Measurements from ENCODE around the gene ETS1. TPM values are rescaled to one million over a fixed set of nuclear protein-coding genes. Genes with fewer than 3 reads are reported as not detected.

Gene ETS1
- total RNA-seq, 1 donor from 2014 or later, result 121 TPM

DNA sequence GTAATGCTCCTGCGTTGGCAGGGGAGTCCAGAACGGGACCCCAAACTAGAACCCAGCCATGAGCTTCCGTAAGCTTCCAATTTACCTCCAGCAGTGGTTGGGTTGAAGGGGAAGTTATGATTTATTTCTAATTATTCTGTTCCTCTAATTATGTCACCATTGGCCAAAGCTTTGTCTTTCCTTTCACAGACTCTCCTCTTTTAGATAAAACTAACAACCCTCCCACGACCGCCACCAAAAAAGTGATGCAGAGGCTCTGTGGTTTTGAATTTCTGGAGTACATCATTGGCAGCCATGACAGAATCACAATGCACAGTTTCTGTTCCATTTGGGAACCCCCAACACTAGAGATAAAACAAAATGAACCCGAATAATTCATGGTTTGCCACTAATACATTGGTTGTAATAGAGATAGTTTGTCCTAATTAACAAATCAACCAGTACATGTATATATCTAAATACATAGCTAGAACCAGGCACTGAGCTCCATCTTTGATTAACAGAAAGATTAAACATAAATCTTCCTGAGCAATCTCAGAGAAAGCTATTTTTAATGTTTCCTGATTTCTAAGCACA is 64.3 kb downstream of the ETS1 start:
- peaks cover 30% of the 10 kb centered on the region for H3K4me1 ChIP-seq
- no peak for ATAC-seq
- peak overlapping the region; percentile 94 for H3K27ac ChIP-seq

DNA sequence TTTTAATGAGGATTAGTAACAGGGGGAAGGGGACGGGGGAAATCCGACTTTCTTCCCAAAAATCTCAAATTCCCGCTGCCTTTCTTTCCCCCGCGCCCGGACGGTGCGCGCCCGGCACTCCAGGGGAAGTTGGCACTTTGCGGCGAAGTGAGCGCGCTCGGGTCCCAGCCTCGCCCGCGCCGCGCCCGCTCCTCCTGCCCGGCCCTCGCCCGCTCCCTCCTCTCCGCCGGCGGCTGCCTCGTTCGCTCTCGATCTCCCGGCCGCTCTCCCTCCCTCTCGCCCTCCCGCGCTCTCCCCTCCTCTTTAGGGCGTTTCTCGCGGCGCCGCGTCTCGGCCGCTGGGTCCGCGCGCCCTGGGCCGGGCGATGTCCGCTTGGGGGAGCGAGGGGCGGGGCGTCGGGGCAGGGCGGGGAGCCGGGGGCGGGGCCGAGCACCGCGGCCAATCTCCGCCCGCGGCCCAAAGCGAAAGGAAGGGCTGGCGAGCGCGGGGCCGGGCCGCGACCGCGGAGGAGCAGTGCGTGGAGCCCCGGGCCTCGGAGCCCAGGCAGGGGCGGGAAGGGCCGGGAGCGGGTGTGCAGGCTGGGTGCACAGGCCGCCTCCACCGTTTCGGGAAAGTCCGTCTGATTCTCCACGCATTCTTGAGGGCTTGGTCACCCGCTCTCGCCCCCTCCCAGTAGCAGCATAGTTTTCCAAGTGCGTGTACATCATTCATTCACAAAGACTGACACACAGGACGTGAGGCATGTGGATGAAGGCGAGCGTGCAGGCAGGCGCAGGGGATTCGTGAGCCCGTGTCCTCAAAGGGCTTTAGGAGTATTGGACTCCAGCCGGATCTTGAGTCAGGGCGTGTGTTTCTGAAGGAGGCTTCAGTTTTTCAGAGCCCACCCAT is 65.1 kb downstream of the ETS1 start:
- DNase-seq (peak; percentile 97), ATAC-seq (peak; percentile 98)
- peaks cover 28% of the 10 kb centered on the region for H3K4me1 ChIP-seq
- TF ChIP-seq, protein P1, sequence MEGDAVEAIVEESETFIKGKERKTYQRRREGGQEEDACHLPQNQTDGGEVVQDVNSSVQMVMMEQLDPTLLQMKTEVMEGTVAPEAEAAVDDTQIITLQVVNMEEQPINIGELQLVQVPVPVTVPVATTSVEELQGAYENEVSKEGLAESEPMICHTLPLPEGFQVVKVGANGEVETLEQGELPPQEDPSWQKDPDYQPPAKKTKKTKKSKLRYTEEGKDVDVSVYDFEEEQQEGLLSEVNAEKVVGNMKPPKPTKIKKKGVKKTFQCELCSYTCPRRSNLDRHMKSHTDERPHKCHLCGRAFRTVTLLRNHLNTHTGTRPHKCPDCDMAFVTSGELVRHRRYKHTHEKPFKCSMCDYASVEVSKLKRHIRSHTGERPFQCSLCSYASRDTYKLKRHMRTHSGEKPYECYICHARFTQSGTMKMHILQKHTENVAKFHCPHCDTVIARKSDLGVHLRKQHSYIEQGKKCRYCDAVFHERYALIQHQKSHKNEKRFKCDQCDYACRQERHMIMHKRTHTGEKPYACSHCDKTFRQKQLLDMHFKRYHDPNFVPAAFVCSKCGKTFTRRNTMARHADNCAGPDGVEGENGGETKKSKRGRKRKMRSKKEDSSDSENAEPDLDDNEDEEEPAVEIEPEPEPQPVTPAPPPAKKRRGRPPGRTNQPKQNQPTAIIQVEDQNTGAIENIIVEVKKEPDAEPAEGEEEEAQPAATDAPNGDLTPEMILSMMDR (IDR thresholded peaks at IDR 0.05), result no peak
- H3K27ac ChIP-seq, result peak overlapping the region; percentile 94
- intact Hi-C loops (cut with DNase I), result no loop called here
- peak overlapping the region; percentile 74 for H3K4me3 ChIP-seq
- H3K9me3 ChIP-seq, result no peaks in the 10 kb centered on the region
- no peaks in the 10 kb centered on the region for H3K36me3 ChIP-seq
- no peaks in the 10 kb centered on the region for H3K27me3 ChIP-seq

More for the DNA sequence above, 64.3 kb downstream of the ETS1 start:
- TF ChIP-seq, protein P1 (IDR thresholded peaks at IDR 0.05), result no peak
- H3K36me3 ChIP-seq, result no peaks in the 10 kb centered on the region
- intact Hi-C loops (cut with DNase I), result no loop called here
- peak overlapping the region; percentile 74 for H3K4me3 ChIP-seq
- H3K9me3 ChIP-seq, result no peaks in the 10 kb centered on the region
- no peak for DNase-seq
- no peaks in the 10 kb centered on the region for H3K27me3 ChIP-seq

DNA sequence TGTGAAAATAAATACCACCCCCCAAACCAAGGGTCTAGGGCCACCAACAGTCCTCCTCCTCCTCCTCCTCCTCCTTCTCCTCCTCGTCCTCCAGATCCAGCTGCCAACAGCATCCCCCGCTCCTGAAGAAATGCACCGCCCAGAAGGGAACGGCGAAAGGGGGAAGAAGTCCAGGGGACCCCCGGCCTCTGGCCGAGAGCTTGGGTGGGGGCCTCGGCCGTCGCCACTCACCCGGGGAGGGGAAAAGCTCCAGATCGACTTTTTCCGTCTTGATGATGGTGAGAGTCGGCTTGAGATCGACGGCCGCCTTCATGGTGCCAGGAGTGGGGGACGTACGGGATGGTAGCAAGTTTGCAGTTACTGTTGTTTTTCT is 65.7 kb downstream of the ETS1 start:
- H3K9me3 ChIP-seq, result no peaks in the 10 kb centered on the region
- peak; percentile 71 for DNase-seq
- intact Hi-C loops (cut with DNase I), result no loop called here
- ATAC-seq, result no peak
- peak overlapping the region; percentile 94 for H3K27ac ChIP-seq
- H3K4me3 ChIP-seq, result peak overlapping the region; percentile 74
- H3K4me1 ChIP-seq, result peaks cover 30% of the 10 kb centered on the region
- TF ChIP-seq, protein P1 (IDR thresholded peaks at IDR 0.05), result no peak
- H3K27me3 ChIP-seq, result no peaks in the 10 kb centered on the region
- H3K36me3 ChIP-seq, result no peaks in the 10 kb centered on the region

DNA sequence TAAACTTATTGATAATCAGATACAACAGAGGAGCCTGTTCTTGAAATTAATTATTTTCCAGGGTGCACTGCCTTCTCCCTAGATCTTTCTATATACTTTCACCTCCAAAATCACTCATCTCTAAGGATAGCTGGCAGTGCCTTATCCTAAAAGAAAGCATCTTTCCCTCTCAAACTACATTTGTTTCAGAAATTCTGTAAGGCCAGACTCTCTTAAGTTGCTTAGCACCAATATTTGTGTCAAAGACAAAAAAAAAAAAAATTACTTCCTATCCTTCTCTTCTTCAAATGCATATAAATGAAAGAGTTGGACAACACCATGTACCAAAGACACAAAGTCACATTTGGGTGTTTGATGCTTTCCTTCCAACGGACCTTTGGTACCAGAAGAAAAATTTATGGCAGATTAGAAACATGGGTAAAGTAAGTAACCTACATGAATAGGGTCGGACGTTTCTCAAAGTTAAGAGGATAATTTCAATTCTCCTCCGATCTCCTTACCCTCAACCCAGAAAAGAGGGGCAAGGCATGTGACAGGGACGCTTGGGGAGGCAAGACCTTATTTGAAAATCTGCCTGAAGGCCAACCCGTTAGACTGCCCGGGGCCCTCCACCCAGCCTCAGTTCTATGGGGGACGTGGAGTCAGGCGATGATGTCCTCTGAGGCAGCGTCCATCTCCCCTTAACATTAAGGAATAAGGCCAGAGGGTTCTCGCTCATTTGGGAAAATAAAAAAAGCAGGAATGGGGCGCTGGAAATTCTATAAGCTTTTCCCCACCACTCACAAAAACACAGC is 66.3 kb downstream of the ETS1 start:
- TF ChIP-seq, protein P1 (IDR thresholded peaks at IDR 0.05), result no peak
- DNase-seq (no peak), ATAC-seq (no peak)
- no peaks in the 10 kb centered on the region for H3K36me3 ChIP-seq
- H3K4me1 ChIP-seq, result peaks cover 36% of the 10 kb centered on the region
- intact Hi-C loops (cut with DNase I), result no loop called here
- H3K4me3 ChIP-seq, result peak overlapping the region; percentile 74
- H3K27ac ChIP-seq, result peak overlapping the region; percentile 94
- H3K27me3 ChIP-seq, result no peaks in the 10 kb centered on the region
- no peaks in the 10 kb centered on the region for H3K9me3 ChIP-seq

DNA sequence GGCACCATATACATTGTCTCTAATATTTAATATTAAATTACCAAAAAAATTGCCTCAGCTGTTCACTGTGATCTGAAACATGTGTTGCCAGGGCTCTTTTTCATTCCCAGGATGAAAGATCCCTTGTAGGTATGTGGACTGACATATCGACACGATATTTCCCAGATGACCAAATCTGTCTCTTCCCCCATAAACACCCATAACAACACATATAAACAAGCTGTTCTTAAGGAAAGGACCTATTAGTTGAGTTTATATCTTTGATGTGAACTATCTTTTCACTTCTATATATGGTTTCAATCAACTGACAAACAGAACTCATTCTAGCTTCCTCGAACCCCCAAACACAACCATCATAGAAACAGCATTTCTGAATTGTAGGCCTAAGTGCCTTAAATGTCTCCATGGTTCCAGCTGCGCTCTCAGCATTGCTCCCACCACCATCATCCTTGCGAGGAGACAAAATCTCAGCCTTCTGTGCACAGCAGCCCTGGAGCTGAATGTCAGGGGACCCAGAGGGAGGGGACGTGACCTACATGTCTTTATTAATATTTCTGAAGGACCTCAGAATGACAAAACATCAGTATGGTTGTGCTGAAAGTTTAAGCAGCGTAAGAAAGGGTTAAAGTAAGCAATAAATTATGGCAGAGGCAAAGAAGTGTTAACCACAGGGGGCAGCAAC is 67.0 kb downstream of the ETS1 start:
- intact Hi-C loops (cut with DNase I), result no loop called here
- ATAC-seq (no peak), DNase-seq (no peak)
- TF ChIP-seq, protein P1 (IDR thresholded peaks at IDR 0.05), result no peak
- Histone ChIP-seq H3K9me3 (no peaks in the 10 kb centered on the region), H3K27me3 (no peaks in the 10 kb centered on the region), H3K4me3 (peak overlapping the region; percentile 74), H3K36me3 (no peaks in the 10 kb centered on the region), H3K27ac (peak overlapping the region; percentile 94), H3K4me1 (peaks cover 42% of the 10 kb centered on the region)

All from upper lobe of right lung (tissue), 1 donor.